HG03175 (cell line): ENCODE measurements around the gene MYCBP.
"Not testable (repeated sequence)": the region's sequence is repeated elsewhere in the genome, so short reads cannot be mapped to it uniquely, and the experiment has no call there.

Experiments used
- ATAC-seq: cut with Tn5 transposase; IDR thresholded peaks from one replicate; pipeline ENCODE4 v1.9.1; 2021; ENCODE audit warnings: mild to moderate bottlenecking, moderate library complexity; ENCODE audit not compliant: unreplicated experiment

The MYCBP gene

GRCh38 chr1:38873027-38873969, at the start of gene MYCBP:
Gene MYCBP (minus strand): TSS chr1:38873348. CDS start chr1:38873305, 43 bp downstream.
- ATAC-seq, result peak; percentile 98

DNA sequence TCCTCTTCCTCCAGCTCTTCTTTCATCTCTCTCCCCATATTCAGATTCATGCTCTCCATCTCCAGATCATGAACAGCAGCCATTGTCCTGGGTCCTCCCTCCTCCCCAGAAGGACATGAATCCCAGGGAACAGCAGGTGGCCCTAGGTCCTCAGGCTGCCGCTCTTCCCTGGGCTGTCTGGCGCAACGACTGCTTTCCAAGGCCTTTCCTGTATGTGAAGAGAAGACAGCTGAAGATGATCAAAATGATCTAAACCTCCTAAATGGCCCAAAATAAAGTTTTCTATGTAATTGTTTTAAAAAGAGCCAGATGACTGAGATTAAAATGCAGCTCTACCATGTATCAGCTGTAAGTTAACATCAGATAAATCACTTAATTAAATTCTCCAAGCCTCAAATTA, 46.0 kb upstream of the MYCBP start:
- ATAC-seq, result no peak

DNA sequence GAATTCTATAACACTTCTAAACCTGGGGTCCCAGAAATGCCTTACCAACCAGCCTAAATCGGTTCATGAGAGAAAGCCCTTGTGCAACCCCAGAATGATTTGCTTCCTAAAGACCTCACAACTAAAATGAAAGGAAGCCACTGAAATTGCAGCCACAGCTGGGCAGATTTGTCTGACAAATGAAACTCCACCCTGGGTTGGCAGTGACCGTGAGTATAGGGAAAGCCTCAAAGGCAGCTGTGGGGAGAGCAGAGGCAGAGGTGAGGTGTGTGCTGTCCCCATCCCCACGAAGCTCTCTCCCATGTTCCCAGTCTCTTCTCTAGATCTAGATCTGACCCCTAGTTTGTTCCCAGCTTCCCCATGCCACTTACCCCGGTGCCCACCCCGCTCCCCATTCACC, 45.4 kb upstream of the MYCBP start:
- ATAC-seq, result no peak

- ATAC-seq, result no peak
These were observed 44.6 kb upstream of the MYCBP start for GRCh38 chr1:38917772-38918171.

- ATAC-seq, result no peak
These were observed 44.2 kb upstream of the MYCBP start for GRCh38 chr1:38917337-38917736.

DNA sequence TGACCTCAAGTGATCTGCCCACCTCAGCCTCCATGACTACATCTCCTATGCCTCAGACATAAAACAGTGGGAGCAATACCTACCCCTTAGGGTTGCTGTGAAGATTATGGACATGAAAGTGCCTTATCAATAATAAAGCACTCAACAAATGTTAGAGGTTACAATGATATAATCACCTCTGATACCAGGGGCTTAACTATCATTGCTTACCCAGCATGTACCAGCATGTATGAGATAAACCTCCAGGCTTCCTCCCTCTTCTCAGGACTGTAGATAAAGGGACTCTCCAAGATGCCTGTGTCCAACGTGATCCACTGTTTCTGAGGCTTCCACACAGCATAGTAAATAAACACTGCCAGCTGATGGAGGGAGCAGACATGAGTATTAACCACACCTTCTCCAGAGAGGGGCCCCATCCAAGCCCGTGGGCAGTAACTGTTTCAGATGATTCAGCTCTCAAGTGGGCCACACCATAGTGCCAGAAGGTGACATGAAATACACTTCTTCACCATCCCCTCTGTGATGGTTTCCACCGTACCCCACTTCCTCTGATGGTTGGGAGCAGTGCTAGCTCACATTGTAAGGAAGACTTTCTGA, 42.3 kb upstream of the MYCBP start:
- ATAC-seq, result no peak

GRCh38 chr1:38914908-38915307, 41.8 kb upstream of the MYCBP start:
- ATAC-seq, result not testable (repeated sequence)

GRCh38 chr1:38908821-38909220, 35.7 kb upstream of the MYCBP start:
- ATAC-seq, result no peak

DNA sequence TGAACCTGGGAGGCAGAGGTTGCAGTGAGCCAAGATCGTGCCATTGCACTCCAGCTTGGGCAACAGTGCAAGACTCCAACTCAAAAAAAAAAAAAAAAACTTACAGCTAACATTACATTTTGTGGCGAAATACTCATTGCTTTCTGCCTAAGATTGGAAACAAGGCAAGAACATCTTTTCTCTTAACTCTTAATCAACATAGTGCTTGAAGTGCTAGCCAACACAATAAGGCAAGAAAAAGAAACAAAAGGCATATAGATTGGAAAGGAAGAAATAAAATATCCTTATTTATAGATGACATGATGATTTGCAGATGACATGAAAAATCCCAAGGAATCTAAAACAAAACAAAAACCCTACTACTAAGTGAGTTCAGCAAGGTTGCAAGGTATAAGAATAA, 32.8 kb upstream of the MYCBP start:
- ATAC-seq, result no peak

- no peak for ATAC-seq
These were observed 26.4 kb upstream of the MYCBP start for GRCh38 chr1:38899560-38899959.

DNA sequence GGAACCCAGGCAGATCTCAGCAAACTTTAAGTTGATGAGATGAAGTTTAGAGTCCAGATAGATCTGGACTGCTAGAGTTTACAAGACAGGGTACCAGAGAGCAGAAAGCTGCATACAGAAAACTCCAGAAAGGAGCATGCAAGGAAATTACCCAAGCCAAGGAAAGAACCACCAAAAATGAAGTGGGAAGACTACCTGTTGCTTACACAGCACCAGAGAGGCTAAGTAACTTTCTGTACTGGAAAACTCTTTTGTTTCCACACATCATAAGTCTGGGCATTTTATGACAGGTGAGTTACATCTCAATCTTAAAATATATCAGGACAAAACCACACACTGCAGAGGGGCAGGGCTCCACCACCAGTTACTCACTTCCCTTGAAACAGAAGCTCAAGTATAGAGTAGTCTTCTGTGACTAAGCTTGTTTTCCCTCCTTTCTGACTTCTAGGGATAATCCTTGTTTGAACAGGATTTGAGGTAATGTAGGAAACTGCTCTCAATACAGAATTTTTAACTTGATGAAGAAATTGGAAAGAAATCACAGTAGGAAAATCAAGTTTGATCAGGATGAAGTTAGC, 25.6 kb upstream of the MYCBP start:
- ATAC-seq, result no peak

DNA sequence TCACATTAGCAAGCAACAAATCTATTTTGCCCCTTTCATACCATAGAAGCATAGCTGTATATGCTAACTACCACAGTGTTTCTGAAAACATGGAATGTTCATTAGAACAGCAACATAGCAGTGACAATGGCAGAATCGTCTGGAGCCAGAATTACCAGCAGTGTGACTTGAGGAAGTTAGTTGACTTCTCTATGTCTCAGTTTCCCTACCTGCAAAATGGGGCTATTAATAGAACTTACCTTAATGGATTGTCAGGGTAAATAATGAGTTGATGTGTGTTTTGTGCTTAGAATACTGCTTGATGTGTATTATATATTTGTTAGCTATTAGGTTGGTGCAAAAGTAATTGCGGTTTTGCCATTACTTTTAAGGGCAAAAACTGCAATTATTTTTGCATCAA, 23.0 kb upstream of the MYCBP start:
- ATAC-seq, result no peak

DNA sequence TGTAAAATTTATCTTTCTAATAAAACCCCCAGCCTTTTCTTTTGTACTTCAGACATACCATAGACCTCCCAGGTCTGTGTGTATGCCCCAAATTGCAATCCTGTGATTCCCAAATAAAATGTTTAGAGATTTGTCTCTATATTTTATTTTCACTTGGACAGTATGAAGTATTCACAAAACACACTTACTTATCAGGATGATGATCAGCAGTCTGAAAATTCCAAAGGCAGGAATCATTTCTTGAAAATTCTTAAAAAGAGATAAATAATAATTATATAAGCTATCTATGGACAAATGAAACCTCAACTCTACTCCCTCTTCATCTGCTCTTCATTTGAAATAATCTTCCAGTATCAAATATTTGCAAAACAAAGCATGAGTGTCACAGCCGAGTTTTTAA, 19.8 kb upstream of the MYCBP start:
- no peak for ATAC-seq

GRCh38 chr1:38891753-38892152, 18.6 kb upstream of the MYCBP start:
- no peak for ATAC-seq

DNA sequence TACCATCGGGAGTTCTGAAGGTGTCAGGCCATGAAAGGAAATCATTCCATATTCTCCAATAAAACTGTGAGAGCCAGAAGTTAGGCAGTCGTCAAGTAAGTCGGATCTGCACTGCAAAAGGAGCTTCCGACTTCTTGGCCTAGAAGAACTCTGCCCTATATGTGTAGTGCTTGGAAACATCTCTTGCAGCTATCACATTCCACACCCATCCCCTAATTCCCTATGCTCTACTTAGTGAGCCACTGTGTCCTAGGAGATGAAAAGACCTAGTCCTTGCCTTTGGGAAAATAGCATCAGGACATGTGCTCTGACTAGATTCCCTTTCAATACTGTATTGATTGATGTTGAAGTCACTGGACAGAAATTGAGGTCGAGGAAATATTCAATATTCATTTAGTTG, 16.4 kb upstream of the MYCBP start:
- ATAC-seq, result no peak

GRCh38 chr1:38888423-38889333, 15.5 kb upstream of the MYCBP start:
- no peak for ATAC-seq

GRCh38 chr1:38885092-38885491, 11.9 kb upstream of the MYCBP start:
- no peak for ATAC-seq

- no peak for ATAC-seq
These were observed 8.3 kb upstream of the MYCBP start, which contains the start of gene GJA9 for GRCh38 chr1:38881487-38881886. Gene GJA9 (minus strand): TSS chr1:38881587. CDS start chr1:38876098, 5,489 bp downstream.

DNA sequence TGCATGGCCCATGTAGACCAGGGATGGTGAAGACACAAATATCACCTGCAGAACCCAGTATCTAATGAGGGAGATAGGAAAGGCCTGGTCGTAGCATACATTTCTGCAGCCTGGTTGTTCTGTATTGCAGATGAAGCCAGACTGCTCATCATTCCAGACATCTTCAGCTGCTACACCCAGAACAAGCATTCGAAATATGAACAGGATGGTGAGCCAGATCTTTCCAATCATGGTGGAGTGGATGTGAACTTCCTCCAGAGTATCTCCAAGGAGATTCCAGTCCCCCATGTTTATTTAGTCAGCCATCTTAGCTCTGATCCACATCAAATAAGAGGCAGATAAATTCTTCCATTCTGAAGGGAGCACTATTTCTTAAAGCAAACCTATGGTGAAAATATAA, 2.7 kb upstream of the MYCBP start:
- no peak for ATAC-seq

GRCh38 chr1:38872401-38873026, 634 bp downstream of the MYCBP start:
- ATAC-seq, result peak; percentile 13
